Smooth muscle cell of the brain vasculature (primary cell): Measurements from ENCODE around the gene PAN3.

Experiments used
- DNase-seq: peaks from one replicate; pipeline ENCODE4 v3.0.0-alpha.2; 2012; ENCODE audit warnings: low read depth, low spot score

Gene PAN3

DNA sequence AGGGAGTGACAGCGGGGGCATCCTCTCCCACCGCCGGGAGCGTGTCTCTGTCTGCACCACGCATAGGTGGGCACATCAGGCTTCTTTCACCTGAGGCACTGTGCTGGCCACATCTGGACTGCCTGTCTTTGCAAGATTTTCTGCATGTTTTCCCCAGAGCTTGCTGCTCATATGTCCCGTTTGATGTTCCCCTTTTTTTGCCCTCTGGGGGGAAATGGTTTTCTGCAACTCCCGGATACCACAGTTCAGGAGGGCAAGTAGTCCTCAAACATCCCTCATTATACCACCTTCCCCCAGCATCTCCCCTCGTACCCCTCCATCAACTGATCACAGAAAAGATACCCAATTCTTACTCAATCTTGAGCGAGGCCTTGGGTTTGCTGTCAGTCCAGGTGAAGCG lies 168.0 kb downstream of the PAN3 start:
- no peak for DNase-seq

GRCh38 chr13:28313579-28313978 lies 175.2 kb downstream of the PAN3 start:
- no peak for DNase-seq

GRCh38 chr13:28314879-28315278 lies 176.5 kb downstream of the PAN3 start:
- no peak for DNase-seq

DNA sequence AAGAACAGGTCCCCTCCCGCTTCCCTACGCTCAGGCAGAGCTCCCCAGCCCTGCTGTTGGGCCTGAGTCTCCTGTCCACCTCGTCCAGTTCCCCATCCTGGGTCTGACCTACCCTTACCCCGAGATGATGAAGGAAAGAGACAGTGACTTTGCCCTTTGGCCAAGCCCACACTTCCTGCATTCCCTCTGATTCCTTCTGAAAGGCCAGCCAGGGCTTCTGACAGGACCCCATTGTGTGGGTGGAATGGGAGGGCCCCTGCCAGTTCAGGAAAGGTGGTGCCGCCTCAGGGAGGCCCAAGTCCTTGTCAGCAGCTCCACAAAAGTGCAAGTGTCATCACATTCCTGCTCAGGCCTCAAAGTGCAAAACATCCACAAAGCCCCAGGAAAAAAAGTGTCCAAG lies 177.8 kb downstream of the PAN3 start:
- DNase-seq: no peak

- no peak for DNase-seq
Observed at GRCh38 chr13:28316836-28317235, 178.5 kb downstream of the PAN3 start.

DNA sequence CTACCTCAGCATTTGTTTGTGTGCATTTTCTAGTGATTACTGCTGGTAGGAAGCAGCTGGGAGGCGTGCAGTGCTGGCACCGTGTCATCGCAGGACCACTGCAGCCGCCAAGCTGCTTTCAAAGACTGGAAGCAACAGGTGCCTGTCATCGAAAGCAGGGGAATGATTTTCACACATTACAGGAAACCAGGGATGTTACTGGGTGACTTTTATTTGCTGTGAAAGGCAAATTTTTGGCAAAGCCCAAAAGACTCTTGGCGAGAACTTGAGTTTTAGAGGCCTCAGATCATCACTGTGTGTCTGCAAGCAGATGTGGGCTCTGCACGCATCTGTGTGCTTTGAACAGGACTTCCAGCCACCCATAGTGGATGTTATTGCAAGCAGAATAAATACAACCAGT lies 180.2 kb downstream of the PAN3 start:
- no peak for DNase-seq

DNA sequence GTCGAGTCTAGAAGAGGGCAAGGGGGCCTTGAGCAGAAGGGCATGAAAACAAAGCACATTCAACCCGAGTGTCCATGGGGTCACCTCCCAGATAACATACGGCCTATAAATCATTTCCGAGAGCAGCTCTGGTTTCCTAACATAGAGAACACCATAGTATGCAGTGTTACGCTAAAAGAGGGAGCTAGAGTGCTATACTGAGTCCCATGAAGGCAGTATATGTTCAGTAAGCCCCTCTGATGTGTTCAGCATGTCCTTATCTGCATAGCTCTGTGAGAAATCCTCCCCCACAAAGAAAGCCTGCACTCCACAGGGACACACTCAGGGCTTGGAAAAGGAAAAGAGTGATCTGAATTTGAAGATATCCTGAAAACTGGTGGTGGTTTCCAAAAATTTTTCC lies 181.2 kb downstream of the PAN3 start:
- no peak for DNase-seq

DNA sequence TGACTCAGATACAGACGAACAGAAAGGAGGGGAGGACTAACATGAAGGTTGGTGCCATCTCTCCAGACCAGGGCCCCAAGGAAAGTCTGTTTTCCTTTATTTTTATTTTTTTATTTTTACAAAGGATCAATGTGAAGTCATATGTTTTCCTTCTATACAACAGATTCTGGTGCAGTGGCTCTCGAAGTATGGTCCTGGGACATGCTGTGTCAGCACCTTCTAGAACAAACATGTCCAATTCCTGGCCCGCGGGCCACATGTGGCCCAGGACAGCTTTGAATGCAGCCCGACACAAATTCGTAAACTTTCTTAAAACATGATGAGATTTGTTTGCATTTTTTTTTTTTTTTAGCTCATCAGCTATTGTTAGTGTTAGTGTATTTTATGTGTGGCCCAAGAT lies 181.9 kb downstream of the PAN3 start:
- DNase-seq: no peak

DNA sequence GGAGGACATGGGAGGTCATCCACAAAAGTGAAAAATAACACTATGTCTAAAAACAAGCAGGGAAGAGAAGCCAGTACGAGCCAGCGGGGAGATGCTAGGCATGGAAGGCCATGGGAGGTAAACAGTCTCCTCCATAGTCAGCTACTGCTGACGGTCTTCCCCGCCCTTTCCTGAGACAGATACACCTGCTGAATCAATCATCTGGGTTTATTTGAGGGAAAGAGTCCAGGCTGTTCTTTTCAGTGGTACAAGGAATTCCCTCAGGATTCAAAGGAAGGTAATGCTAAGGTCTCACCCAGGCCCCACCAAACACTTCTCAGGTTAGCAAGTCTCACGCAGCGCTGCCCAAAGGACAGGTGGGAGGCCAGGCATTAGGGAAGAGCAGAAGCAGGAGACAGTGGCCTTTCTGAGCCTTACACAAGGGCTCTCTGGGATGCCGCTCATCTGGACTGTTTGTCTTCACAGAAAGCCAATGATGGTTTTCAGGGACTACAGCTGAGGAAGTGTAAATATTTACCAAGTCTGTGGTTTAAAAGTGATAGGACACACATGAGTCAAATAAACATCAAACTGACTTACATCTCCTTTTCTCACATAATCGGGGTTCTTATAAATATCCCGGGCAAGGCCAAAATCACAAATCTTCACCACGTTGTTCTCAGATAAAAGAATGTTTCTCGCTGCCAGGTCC lies 182.7 kb downstream of the PAN3 start:
- DNase-seq: no peak

DNA sequence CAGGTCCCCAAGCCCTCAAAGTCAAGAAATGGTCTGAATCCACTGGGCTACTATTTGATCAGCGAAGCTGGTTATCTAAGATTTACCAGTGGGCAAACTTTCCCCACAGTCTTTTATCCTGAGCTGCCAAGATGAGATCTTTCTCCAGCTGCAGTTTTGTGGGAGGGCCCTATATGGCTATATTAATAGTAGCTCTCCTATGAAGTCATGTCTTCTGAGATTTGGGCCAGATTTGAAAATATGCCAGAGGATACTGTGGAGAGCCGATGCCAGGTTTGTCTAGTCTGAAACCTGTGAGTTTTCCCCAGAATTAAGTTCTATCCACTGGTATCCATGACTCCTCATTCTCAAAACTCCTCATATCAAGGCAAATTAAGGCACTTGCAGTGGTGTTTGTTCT lies 183.4 kb downstream of the PAN3 start:
- no peak for DNase-seq

- no peak for DNase-seq
Observed at GRCh38 chr13:28322256-28322905, 184.0 kb downstream of the PAN3 start.

DNA sequence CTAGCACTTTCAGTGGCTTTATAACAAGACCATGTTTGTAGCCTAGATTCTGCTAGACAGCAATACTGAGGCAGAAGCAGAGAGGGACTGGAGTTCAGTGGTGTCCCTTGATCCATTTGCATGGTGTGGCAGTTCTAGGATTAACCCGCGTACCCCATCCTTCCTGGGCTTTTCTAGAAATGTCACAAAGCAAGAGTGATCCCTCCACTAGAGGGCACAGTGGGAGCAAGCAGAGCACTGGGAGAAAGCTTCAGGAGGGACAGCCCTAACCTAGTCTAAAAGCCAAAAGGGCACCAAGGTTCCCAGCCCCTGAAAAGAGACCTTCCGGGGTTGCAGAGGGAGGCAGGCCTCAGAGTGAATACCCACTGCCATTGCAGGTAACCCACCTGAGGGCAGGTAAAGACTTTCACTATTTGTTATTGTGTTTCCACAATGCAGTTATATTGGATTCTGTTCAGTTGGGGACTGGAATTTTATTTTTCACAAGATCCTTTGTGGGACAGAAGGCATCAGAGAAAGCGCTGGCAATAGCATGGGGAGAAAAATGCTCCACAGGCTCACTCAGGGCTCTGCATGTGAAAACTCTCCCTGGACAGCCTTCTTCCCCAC lies 185.9 kb downstream of the PAN3 start:
- DNase-seq: peak; percentile 40

DNA sequence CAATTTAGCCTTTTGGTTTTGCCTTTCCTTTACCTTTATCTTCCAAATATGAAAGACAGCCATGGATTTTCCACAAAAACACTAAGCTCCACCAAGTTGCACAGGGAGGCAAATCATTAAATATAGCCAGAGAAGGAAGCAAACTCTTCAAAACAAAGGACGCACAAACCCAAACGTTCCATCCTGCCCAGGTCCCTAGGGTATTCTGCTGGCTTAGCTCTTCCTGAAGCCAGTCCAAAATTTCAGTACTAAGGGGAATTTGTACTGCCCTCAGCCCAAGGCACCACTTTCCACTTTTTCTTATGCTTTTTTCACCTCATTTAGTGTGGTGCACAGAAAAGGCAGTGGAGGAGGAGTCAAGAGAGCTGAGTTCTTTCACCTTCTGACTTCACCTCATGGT lies 186.7 kb downstream of the PAN3 start:
- no peak for DNase-seq

DNA sequence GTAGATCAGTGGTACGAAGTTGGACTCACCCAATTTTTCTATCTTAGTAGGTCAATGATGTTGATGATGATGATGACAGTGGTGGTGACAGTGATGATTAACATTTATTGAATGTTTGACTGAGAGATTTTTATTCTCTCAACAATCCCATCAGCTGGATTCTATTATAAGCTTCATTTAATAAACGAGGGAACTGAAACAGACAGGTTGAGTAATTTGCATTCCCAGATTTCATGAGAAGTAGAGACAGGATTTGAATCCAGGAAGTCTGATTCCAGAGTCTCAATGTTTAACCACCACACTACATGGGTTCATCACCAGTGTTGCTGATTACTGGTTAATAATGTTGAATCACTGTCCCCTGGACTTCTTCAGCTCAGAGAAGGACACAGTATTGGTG lies 187.7 kb downstream of the PAN3 start:
- no peak for DNase-seq

GRCh38 chr13:28327373-28328270 lies 189.3 kb downstream of the PAN3 start:
- no peak for DNase-seq

- DNase-seq: no peak
Observed at GRCh38 chr13:28328271-28328607, 189.9 kb downstream of the PAN3 start.

DNA sequence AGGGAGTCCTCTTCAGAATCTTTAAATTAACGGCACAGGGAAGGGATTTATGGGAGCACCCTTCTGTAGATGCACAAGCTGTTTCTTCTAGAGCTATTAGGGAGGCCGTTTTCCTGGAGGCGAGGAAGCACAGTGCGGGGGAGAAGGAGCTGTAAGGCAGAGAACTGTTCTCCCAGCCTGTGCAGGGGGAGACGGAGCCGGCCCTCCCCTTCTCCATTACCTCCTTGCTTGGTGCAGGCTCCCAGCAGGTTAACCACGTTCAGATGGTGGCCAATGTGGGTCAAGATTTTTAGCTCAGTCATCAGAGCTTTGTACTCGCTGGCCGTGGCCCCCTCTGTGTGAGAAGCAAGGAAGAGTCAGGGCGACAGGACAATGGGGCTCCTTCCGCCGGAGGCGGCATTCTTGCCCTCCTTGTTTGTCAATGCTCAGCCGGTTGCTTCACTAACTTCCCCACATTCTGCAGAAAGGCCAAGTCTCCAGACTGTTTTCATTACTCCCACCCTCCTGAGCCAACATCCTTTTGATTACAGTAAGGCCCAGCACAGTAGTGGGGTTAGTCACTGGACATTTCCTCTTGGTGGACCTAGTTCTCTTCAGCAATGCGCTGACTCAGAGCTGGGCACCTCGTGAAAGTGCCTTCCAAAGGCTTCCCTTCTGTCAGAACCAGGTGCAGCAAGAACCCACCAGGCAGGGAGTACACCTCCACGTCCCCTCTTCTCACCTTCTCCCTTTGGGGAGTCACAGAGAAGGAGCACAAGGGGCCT lies 191.2 kb downstream of the PAN3 start:
- peak; percentile 36 for DNase-seq

DNA sequence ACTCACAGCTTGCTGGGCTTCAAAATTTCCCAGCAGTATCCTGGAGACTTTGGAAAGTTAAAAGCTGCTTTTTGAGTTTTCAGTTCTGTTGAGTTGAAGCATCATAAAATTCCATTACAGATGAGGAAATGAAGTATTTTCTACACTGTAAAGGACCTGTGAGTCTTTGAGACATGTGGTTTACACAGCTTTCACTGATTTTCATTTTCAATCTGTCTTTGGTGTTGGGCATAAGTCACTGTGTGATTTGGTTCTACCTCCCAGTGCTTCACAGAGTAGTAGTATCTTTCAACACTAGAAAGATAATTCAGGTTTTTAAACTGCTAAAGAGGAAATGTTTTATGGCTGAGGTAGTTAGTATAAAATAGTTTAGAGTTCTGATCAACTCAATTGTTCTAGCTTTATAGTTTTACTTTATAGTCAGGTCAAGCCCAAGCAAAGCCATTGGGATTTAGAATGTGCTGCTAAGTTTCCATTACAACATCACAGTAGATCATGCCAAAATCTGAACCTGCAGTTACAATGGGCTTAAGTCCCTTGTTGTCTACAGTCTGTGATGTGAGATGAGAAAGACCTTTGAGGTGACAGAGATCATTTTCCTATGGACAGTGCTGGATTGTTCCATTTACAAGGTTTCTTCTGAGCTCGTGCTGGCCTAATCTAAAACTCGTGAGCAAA lies 195.0 kb downstream of the PAN3 start:
- no peak for DNase-seq

DNA sequence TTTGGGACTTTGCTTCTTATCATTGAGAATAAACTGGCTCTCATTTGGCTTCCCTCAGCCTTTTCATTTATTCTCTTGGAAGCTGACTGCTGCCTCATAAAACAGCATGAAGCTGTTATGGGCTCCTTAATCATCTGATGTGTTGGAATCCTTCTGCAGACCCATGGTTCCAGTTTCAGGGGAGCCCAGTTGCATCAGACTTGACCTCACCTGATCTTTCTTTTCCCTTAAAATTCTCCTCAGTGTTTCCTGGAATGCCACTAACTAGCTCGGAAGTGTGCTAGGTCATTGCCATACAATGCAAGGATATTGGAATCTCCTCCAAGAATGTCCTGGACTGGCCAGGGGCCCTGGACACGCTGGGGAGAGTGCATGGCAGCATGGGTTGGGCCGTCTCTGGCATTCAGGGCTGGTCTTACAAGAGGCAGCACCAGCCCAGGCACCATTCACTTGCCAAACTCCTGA lies 197.9 kb downstream of the PAN3 start:
- no peak for DNase-seq

GRCh38 chr13:28337166-28338005 lies 199.0 kb downstream of the PAN3 start:
- DNase-seq: no peak
